Stimulated activated CD8-positive, alpha-beta memory T cell treated with anti-CD3 and anti-CD28 coated beads, Interleukin-15, amount 100 ng/mL, for 24 hours (primary cell): Measurements from ENCODE around the gene IL25.
"Not testable (repeated sequence)": the region's sequence is repeated elsewhere in the genome, so short reads cannot be mapped to it uniquely, and the experiment has no call there.

Experiments
- DNase-seq: peaks from one replicate; pipeline ENCODE4 v3.0.0-alpha.2; 2020; ENCODE audit warnings: low read depth

The IL25 gene

DNA sequence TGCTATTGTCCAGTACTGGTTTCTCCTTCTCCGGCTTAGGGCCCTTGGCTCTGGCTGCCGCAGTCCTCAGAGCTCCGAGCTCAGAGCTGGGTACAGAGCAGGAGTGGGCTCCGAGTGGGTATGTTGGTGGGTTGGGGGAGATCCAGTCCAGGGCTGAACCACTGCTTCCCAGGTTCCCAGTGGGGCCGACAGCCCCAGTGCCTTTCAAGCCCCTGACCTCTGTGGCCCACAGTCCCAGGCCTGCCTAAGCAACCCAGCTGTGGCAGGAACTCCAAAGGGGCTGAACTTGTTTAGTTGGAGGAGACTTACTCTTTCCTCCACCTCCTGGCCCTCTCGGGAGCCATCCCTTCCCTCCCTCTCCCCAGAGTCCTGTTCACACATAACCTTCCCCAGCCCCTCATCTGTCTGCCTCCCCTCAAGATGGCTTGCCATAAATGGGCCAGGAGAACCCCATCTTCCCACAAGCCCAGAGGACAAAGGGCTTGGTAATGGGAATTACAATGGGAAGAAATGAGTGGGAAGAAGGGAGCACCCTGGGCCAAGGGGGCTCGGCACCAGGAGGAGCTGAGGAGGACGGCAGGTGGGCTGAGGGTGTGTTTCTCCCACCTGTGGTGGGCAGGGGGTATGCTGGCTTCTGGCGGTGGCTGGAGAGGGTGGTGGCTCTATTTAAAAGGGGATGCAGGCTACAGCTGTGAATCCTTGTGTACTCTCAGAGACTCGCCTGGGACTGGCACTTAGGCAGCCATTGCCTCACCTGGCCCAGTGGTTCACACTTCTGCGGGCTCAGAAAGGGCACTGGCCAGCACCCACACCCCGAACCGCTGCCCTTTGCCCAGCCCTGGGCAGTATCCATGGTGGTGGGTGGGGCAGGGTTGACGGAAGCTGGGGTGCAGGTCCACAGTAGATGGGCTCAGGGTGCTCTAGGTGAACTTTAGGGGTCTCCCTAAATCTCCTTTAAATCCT lies 39.2 kb downstream of the IL25 start:
- DNase-seq, result no peak

DNA sequence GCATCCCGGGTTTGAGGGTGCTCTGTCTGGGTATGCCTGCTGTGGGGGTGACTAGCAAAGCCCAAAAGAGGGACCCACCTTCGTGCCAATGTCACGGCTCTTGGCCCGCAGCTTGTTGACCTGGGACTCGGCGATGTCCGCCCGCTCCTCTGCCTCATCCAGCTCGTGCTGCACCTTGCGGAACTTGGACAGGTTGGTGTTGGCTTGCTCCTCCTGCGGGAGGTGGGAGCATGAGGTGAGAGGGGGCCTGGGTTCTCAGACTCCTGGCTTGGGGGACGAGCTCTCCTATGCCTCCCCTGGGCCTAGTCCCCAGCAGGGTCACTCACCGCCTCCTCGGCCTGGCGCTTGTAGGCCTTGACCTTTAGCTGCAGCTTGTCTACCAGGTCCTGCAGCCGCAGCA lies 41.1 kb downstream of the IL25 start:
- DNase-seq, result no peak

DNA sequence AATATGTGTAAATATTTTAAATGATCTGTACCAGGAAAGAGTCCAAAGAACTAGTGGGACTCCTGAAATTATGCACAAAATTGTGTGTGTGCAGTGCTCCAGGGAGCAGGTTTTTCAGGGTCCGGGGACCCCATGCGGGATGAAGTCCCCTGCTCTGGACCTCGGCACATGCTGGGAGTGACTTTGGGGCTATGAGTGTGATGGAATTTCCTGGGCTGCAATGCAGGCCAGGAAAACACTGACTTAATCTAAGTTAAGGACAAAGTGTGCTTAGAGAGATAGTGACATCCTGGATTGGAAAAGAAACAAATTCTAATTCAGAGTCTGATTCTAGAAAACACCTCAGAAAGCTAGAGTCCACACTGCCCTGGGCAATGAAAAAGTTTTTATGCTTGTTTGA lies 41.6 kb downstream of the IL25 start:
- no peak for DNase-seq

DNA sequence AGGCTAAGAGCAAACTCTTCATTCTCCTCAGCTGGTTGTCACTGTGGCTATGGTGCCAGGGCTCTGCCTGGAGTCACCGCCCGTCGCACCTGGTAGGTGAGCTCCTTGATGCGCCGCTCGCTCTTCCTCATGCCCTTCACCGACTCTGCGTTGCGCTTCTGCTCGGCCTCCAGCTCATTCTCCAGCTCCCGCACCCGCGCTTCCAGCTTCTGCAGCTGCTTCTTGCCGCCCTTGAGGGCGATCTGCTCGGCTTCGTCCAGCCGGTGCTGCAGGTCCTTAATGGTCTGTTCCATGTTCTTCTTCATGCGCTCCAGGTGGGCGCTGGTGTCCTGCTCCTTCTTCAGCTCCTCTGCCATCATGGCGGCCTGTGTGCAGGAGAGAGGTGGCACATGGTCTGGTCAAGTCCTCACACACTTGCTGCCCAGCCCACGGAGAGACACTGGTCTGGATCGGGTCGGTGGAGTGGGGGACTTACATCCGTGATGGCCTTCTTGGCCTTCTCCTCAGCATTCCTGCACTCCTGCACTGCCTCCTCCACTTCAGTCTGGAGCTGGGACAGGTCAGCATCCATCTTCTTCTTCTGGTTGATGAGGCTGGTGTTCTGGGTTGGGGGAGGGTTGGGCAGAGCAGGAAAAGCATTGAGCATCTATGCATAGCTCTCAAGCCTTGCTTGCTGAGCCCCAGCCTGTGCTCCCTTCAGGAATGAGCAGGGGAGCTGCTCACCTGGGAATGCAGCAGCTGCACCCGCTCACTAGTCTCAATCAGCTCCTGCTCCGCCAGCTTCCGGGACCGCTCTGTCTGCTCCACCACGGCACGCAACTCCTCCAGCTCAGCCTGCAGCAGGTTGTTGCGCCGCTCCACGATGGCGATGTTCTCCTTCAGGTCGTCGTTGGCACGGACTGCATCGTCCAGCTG lies 42.6 kb downstream of the IL25 start:
- no peak for DNase-seq

DNA sequence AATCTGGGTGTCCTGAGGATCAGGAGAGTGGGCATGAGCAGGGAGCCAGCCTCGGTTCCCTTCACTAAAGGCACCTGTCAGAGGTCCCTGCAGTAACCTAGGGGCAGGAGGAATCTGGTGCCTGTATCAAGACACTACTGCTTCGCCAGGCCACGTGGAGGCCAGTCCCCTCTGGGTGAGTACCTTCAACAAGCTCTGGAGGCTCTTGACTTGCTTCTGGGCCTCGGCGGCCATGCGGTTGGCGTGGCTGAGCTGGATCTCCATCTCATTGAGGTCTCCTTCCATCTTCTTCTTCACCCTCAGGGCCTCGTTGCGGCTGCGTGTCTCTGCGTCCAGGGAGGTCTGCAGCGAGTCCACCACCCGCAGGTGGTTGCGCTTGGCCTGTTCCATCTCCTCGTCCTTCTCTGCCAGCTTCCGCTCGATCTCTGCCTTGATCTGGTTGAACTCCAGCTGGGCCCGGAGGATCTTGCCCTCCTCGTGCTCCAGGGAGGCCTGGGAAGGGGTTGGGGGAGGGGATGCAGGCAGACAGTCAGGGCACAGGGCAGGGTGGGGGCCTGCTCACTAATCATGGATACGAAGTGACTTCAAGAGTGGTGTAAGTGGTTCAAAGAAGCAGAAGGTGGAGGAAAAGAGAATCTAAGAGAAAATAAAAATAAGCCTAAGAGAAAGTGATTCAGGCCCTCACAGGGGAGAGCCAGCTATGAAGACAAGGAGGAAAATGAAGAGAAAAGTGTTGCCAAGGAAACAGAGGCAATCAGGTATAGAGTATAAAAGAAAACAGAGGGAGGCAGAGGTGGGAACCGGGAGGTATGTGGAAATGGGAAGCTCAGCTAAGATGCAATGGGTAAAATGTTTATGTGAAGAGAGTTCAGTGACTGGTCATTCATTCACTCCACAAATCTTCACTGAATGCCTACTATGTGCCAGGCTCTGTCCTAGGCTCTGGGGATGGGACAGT lies 43.5 kb downstream of the IL25 start:
- DNase-seq, result no peak

DNA sequence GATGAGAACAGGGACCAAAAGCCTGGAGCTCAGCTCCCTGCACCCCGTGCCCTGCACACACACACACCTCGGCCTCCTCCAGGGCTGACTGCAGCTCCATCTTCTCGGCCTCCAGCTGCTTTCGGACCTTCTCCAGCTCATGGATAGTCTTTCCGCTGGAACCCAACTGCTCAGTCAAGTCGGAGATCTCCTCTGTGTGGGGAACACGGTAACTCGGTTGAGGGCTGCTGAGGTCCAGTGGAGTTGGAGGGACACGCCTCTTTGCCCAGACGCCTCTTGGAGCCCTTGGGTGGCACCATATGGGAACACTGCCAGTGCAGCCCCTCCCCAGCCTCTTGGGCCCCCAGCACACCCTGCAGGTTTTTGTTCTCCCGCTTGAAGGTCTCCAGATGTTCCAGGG lies 44.2 kb downstream of the IL25 start:
- no peak for DNase-seq

DNA sequence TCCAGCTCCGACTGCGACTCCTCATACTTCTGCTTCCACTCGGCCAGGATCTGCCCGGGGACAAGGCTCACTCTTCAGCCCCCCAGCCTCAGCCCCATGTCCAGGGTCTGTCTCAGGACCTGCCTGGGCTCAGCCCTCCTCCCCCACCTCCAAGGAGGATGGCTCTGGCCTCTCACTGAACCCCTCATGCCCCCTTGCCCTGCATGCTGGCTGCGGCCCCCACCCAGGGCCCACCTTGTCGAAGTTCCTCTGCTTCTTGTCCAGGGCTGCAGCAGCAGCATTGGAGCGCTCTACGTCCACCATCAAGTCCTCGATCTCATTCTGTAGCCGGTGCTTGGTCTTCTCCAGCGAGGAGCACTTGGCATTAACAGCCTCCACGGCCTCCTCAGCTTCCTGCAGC lies 44.7 kb downstream of the IL25 start:
- DNase-seq, result not testable (repeated sequence)

DNA sequence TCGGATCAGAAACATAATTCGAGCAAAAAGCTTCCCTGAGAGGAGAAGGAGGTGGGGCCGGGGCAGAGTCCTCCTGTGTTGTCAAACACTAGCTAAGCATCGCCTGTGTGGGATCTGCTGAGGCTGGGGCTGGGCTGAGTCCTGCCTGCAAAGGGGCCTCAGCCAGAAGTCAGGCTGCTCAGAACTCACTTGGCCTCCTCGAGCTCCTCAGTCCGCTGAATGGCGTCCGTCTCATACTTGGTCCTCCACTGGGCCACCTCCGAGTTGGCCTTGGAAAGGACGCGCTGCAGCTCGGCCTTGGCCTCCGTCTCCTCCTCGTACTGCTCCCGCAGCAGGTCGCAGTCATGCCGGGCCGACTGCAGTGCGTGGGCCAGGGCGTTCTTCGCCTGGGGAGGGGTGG lies 45.4 kb downstream of the IL25 start:
- DNase-seq, result no peak

DNA sequence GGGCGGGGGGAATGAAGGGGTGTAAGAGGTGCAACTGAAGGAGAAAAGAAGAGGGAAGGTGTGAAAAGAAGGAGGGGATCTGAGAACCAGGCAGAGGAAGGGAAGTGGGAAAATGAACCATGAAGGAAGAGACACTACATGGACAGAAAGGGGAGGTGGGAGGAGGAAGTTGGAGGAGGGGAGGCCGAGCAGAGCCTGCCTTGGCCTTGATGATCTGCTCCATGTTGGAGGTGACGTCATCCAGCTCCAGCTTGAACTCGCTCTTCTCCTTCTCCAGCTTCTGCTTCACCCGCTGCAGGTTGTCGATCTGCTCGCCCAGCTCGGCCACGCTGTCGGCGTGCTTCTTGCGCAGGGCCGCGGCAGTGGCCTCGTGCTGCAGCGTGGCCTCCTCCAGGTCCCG lies 47.0 kb downstream of the IL25 start:
- not testable (repeated sequence) for DNase-seq

DNA sequence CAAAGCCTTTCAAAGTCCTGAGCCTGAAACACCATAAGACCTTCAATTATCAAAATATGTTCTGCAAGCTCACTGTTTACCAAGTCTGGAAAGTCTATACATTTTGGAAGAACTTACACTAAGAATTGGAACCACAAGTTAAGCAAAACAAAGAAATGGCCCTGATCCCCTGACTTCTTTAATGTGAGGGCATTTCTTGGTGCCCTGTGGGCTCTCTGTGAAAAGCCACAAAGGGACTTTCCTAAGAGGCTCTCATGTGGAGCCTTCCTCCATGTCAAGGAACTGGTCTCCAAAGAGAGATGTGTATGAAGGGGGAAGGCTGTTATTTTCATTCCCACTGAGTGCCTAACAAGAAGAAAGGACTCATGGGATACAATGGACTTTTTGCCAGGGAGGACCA lies 49.0 kb downstream of the IL25 start:
- DNase-seq, result no peak

DNA sequence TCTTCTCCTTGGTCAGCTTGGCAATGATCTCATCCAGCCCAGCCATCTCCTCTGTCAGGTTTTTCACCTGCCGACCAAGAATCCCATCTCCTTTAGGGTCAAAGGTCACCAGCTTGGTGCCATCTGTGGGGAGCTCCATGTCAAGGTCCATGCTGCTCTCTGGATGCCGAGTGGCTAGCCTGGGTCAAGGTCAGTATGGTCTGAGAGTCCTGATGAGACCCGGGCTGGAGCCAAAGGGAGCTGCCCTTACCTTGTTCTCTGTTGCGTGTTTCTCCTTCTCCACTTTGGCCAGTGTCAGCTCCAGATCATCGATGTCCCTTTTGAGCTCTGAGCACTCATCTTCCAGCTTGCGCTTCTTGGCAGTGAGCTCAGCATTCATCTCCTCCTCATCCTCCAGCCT lies 51.0 kb downstream of the IL25 start:
- DNase-seq, result no peak

DNA sequence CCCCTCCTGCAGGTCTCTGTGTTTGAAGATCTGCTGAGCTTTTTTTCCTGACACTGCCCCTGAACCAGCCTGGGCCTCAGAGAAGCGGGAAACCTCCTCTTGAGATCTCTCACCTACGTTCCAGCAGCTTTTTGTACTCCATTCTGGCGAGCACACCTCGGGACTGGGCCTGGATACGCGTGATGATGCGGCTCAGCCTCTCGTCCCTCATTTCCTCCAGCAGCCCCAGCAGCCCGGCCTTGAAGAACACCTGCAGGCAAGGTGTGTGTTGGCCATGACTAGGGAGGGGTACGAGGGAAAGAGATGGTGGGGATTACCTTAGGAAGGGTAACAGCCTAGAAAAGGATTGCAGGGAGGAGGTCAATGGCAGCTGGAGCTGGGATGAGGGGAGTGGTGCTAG lies 52.6 kb downstream of the IL25 start:
- DNase-seq, result no peak

DNA sequence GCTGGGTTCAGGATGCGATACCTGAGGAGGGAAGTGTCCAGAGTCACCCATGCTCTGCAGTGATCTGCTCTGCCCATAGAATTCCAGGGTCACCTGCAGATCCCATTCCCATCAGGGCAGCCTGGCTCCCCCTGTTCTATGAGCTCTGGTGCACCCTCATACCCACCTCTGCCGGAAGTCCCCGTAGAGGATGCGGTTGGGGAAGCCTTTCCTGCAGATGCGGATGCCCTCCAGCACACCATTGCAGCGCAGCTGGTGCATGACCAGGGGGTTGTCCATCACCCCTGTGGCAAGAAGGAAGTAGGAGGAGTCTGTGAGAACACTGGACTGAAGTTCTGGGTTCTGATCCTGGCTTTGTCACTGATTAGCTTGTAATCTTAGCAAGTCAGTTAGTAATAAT lies 53.2 kb downstream of the IL25 start:
- DNase-seq, result not testable (repeated sequence)
